GM23338 (cell line): ENCODE data around the gene HIVEP3. TPM values are rescaled to one million over a fixed set of nuclear protein-coding genes. Genes with fewer than 3 reads are reported as not detected.

Source experiments
- ATAC-seq: fragments of 200-7000 bp; cut with Tn5 transposase; 3 replicates; pipeline ENCODE4 v1.9.1; 2020
- DNase-seq: peaks from one replicate; pipeline ENCODE4 v3.0.0-alpha.2; 2015; ENCODE audit warnings: low spot score
- H2AFZ ChIP-seq: fragments of 200-600 bp; sonication (generic); 2 replicates; pipeline ENCODE4 v1.8.0; 2016; ENCODE audit warnings: antibody characterized with exemption, mild to moderate bottlenecking, moderate library complexity
- H3F3A ChIP-seq: fragments of 200-600 bp; sonication (generic); replicated peaks from 2 replicates; pipeline ENCODE4 v1.8.0; 2017; ENCODE audit warnings: antibody characterized with exemption, mixed run types, low read depth
- H3K27ac ChIP-seq: fragments of 200-600 bp; sonication (generic); 2 replicates; pipeline ENCODE4 v1.6.1; 2016; ENCODE audit warnings: low read depth
- H3K27me3 ChIP-seq: fragments of 200-600 bp; sonication (generic); 2 replicates; pipeline ENCODE4 v1.8.0; 2016; ENCODE audit warnings: mild to moderate bottlenecking, mixed run types, moderate library complexity; ENCODE audit not compliant: insufficient read depth
- H3K36me3 ChIP-seq: fragments of 200-600 bp; sonication (generic); 2 replicates; pipeline ENCODE4 v1.8.0; 2016; ENCODE audit warnings: mild to moderate bottlenecking; ENCODE audit not compliant: insufficient read depth
- H3K4me1 ChIP-seq: fragments of 200-600 bp; sonication (generic); 2 replicates; pipeline ENCODE4 v1.8.0; 2016; ENCODE audit warnings: mild to moderate bottlenecking, moderate library complexity; ENCODE audit not compliant: insufficient read depth
- H3K4me2 ChIP-seq: fragments of 200-600 bp; sonication (generic); 2 replicates; pipeline ENCODE4 v1.7.1; 2017; ENCODE audit warnings: mixed run types
- H3K4me3 ChIP-seq: fragments of 200-600 bp; sonication (generic); 2 replicates; pipeline ENCODE4 v1.6.1; 2016; ENCODE audit warnings: mixed run types
- H3K79me2 ChIP-seq: fragments of 200-600 bp; sonication (generic); replicated peaks from 2 replicates; pipeline ENCODE4 v1.8.0; 2017; ENCODE audit warnings: mild to moderate bottlenecking; ENCODE audit not compliant: insufficient read depth
- H3K9me2 ChIP-seq: fragments of 200-600 bp; sonication (generic); 2 replicates; pipeline ENCODE4 v1.8.0; 2017; ENCODE audit not compliant: insufficient read depth
- H4K20me1 ChIP-seq: fragments of 200-600 bp; sonication (generic); replicated peaks from 2 replicates; pipeline ENCODE4 v1.8.0; 2017; ENCODE audit warnings: mild to moderate bottlenecking; ENCODE audit not compliant: insufficient read depth
- H3K27ac Mint-ChIP-seq: 2 replicates; pipeline ENCODE4 v1.8.0; 2020; ENCODE audit warnings: inconsistent platforms, mild to moderate bottlenecking, moderate library complexity, mixed read lengths
- H3K27me3 Mint-ChIP-seq: 3 replicates; pipeline ENCODE4 v1.8.0; 2022; ENCODE audit warnings: low read depth, mild to moderate bottlenecking, moderate library complexity, mixed read lengths, inconsistent platforms; ENCODE audit not compliant: insufficient read depth, poor library complexity
- H3K36me3 Mint-ChIP-seq: 3 replicates; pipeline ENCODE4 v1.8.0; 2021; ENCODE audit warnings: low read depth, mild to moderate bottlenecking, inconsistent platforms, moderate library complexity, mixed read lengths
- H3K4me1 Mint-ChIP-seq: 3 replicates; pipeline ENCODE4 v1.8.0; 2020; ENCODE audit warnings: mild to moderate bottlenecking, inconsistent platforms, mixed read lengths
- H3K4me3 Mint-ChIP-seq: 3 replicates; pipeline ENCODE4 v1.8.0; 2021; ENCODE audit warnings: moderate library complexity, mild to moderate bottlenecking, inconsistent platforms, mixed read lengths
- H3K9me3 Mint-ChIP-seq: 3 replicates; pipeline ENCODE4 v1.8.0; 2020; ENCODE audit warnings: moderate library complexity, mild to moderate bottlenecking, inconsistent platforms, mixed read lengths
- CREB1 ChIP-seq: fragments of 250-450 bp; sonication (Bioruptor Pico); IDR thresholded peaks from 2 replicates; pipeline ENCODE4 v1.5.0; 2020; ENCODE audit warnings: low read depth, mild to moderate bottlenecking, moderate library complexity
- POLR2AphosphoS5 ChIP-seq: IDR thresholded peaks from 2 replicates; pipeline ENCODE4 v1.6.1; 2016; ENCODE audit warnings: antibody characterized with exemption, low read depth
- REST ChIP-seq: IDR thresholded peaks from one replicate; pipeline ENCODE4 v1.6.1; 2018; ENCODE audit warnings: antibody characterized with exemption; ENCODE audit not compliant: unreplicated experiment
- STAT1 ChIP-seq: IDR thresholded peaks from one replicate; pipeline ENCODE4 v1.6.1; 2016; ENCODE audit warnings: antibody characterized with exemption; ENCODE audit not compliant: unreplicated experiment
- ZNF114 ChIP-seq: fragments of 250-450 bp; sonication (Bioruptor Pico); IDR thresholded peaks from 2 replicates; pipeline ENCODE4 v1.5.0; 2020; ENCODE audit warnings: mild to moderate bottlenecking, moderate library complexity
- ZNF462 ChIP-seq: fragments of 250-450 bp; sonication (Bioruptor Pico); IDR thresholded peaks from 2 replicates; pipeline ENCODE4 v1.5.0; 2020; ENCODE audit warnings: mild to moderate bottlenecking, moderate library complexity
- polyA plus RNA-seq: library from polyadenylated mRNA; unstranded; fragments of >200 nt; fragmentation: Nextera tagmentation; extraction: Ambion mirVana; gene quantifications from 2 replicates; pipeline ENCODE4 v1.2.1, GENCODE V29; 2016
- total RNA-seq: library from RNA; depleted of rRNA; stranded (reverse); fragments of >200 nt; shearing (Covaris generic); gene quantifications from 2 replicates; pipeline ENCODE4 v1.2.3, GENCODE V29; 2014

The HIVEP3 gene
- total and polyA plus RNA-seq, 2 experiments from 2014 or later: 0.14 to 0.24 TPM

GRCh38 chr1:41648230-41648629 is 270.5 kb downstream of the HIVEP3 start:
- 0 out of 2 replicates have a peak, but pooled peaks cover 8% of the 10 kb centered on the region for H3K4me1 ChIP-seq

More at GRCh38 chr1:41648230-41648629, 270.5 kb downstream of the HIVEP3 start:
- H3K4me1 Mint-ChIP-seq: peaks cover 14% of the 10 kb centered on the region
- TF ChIP-seq STAT1: no peak
- TF ChIP-seq ZNF114 (CRISPR knock-in tag): no peak
- no peak for TF ChIP-seq REST
- no peak for TF ChIP-seq CREB1 (CRISPR knock-in tag)
- no peak for TF ChIP-seq ZNF462 (CRISPR knock-in tag)
- no peak for TF ChIP-seq POLR2AphosphoS5
- H3K36me3 Mint-ChIP-seq: no peaks in the 10 kb centered on the region
- Histone ChIP-seq H3F3A (no peaks in the 10 kb centered on the region), H3K4me2 (no peak overlapping the region), H3K36me3 (no peaks in the 10 kb centered on the region), H3K27ac (no peak overlapping the region), H3K27me3 (no peaks in the 10 kb centered on the region), H4K20me1 (no peaks in the 10 kb centered on the region), H3K79me2 (no peaks in the 10 kb centered on the region), H2AFZ (no peak overlapping the region), H3K9me2 (0 out of 2 replicates have a peak, but pooled peaks cover 14% of the 10 kb centered on the region), H3K4me3 (no peak overlapping the region)
- H3K9me3 Mint-ChIP-seq: no peaks in the 10 kb centered on the region
- ATAC-seq (no peak), DNase-seq (no peak)
- H3K27me3 Mint-ChIP-seq: peaks cover 4% of the 10 kb centered on the region
- no peak overlapping the region for H3K27ac Mint-ChIP-seq
- H3K4me3 Mint-ChIP-seq: no peak overlapping the region
